Measurements from ENCODE around the gene MID1IP1.

MID1IP1 gene

GRCh38 chrX:38831949-38832348 lies 30.7 kb downstream of the MID1IP1 start:
- TF ChIP-seq EZH2 (optimal IDR thresholded peaks at IDR 0.05; ENCODE audit: low read depth, low read length) (no peak), EZH2phosphoT487 (IDR thresholded peaks at IDR 0.05; ENCODE audit: low read length) (no peak), CTCF (IDR thresholded peaks at IDR 0.05; ENCODE audit: low read length) (no peak)
- H3K36me3 ChIP-seq (replicated peaks; ENCODE audit: insufficient read depth, low read length) = no peaks in the 10 kb centered on the region
- H3K9me2 ChIP-seq (replicated peaks; ENCODE audit: insufficient read depth, low read length) = no peaks in the 10 kb centered on the region
- no peak for DNase-seq
- no peak overlapping the region for H3K4me3 ChIP-seq (ENCODE audit: low read length)
- no peaks in the 10 kb centered on the region for H4K20me1 ChIP-seq (ENCODE audit: insufficient read depth, low read length)
- no peaks in the 10 kb centered on the region for H3K79me2 ChIP-seq (ENCODE audit: low read length)
- no peak overlapping the region for H3K4me2 ChIP-seq (ENCODE audit: low read depth, low read length)
- no peak overlapping the region for H3K9ac ChIP-seq (ENCODE audit: low read length)
- H2AFZ ChIP-seq (ENCODE audit: low read length) = no peak overlapping the region
- H3K9me3 ChIP-seq (replicated peaks; ENCODE audit: insufficient read depth, low read length) = no peaks in the 10 kb centered on the region
- H3K27me3 ChIP-seq (replicated peaks; ENCODE audit: insufficient read depth, low read length) = no peaks in the 10 kb centered on the region
- no peak overlapping the region for H3K27ac ChIP-seq (ENCODE audit: low read length)
- no peaks in the 10 kb centered on the region for H3F3A ChIP-seq (ENCODE audit: insufficient read depth, low read length)
- no peaks in the 10 kb centered on the region for H3K4me1 ChIP-seq (ENCODE audit: low read length)

GRCh38 chrX:38837389-38837788 lies 36.1 kb downstream of the MID1IP1 start:
- no peak for DNase-seq
- no peak overlapping the region for H3K4me3 ChIP-seq (ENCODE audit: low read length)
- H3K4me2 ChIP-seq (ENCODE audit: low read depth, low read length) = no peak overlapping the region
- no peaks in the 10 kb centered on the region for H3K36me3 ChIP-seq (replicated peaks; ENCODE audit: insufficient read depth, low read length)
- H3K4me1 ChIP-seq (ENCODE audit: low read length) = no peaks in the 10 kb centered on the region
- H2AFZ ChIP-seq (ENCODE audit: low read length) = no peak overlapping the region
- no peaks in the 10 kb centered on the region for H3K27me3 ChIP-seq (replicated peaks; ENCODE audit: insufficient read depth, low read length)
- H3K9me2 ChIP-seq (replicated peaks; ENCODE audit: insufficient read depth, low read length) = no peaks in the 10 kb centered on the region
- no peak overlapping the region for H3K27ac ChIP-seq (ENCODE audit: low read length)
- H3F3A ChIP-seq (ENCODE audit: insufficient read depth, low read length) = no peaks in the 10 kb centered on the region
- H3K9ac ChIP-seq (ENCODE audit: low read length) = no peak overlapping the region
- no peaks in the 10 kb centered on the region for H4K20me1 ChIP-seq (ENCODE audit: insufficient read depth, low read length)
- TF ChIP-seq EZH2 (optimal IDR thresholded peaks at IDR 0.05; ENCODE audit: low read depth, low read length) (no peak), CTCF (IDR thresholded peaks at IDR 0.05; ENCODE audit: low read length) (no peak), EZH2phosphoT487 (IDR thresholded peaks at IDR 0.05; ENCODE audit: low read length) (no peak)
- H3K9me3 ChIP-seq (replicated peaks; ENCODE audit: insufficient read depth, low read length) = no peaks in the 10 kb centered on the region
- no peaks in the 10 kb centered on the region for H3K79me2 ChIP-seq (ENCODE audit: low read length)

GRCh38 chrX:38839277-38839676 lies 38.0 kb downstream of the MID1IP1 start:
- H3K79me2 ChIP-seq (ENCODE audit: low read length) = no peaks in the 10 kb centered on the region
- no peaks in the 10 kb centered on the region for H4K20me1 ChIP-seq (ENCODE audit: insufficient read depth, low read length)
- no peaks in the 10 kb centered on the region for H3K27me3 ChIP-seq (replicated peaks; ENCODE audit: insufficient read depth, low read length)
- no peaks in the 10 kb centered on the region for H3K36me3 ChIP-seq (replicated peaks; ENCODE audit: insufficient read depth, low read length)
- H3K9me3 ChIP-seq (replicated peaks; ENCODE audit: insufficient read depth, low read length) = no peaks in the 10 kb centered on the region
- no peak overlapping the region for H3K9ac ChIP-seq (ENCODE audit: low read length)
- TF ChIP-seq EZH2 (optimal IDR thresholded peaks at IDR 0.05; ENCODE audit: low read depth, low read length) (no peak), EZH2phosphoT487 (IDR thresholded peaks at IDR 0.05; ENCODE audit: low read length) (no peak), CTCF (IDR thresholded peaks at IDR 0.05; ENCODE audit: low read length) (no peak)
- H3K4me2 ChIP-seq (ENCODE audit: low read depth, low read length) = no peak overlapping the region
- no peak overlapping the region for H3K4me3 ChIP-seq (ENCODE audit: low read length)
- no peak overlapping the region for H3K27ac ChIP-seq (ENCODE audit: low read length)
- H3K4me1 ChIP-seq (ENCODE audit: low read length) = no peaks in the 10 kb centered on the region
- H2AFZ ChIP-seq (ENCODE audit: low read length) = no peak overlapping the region
- H3K9me2 ChIP-seq (replicated peaks; ENCODE audit: insufficient read depth, low read length) = no peaks in the 10 kb centered on the region
- no peaks in the 10 kb centered on the region for H3F3A ChIP-seq (ENCODE audit: insufficient read depth, low read length)
- no peak for DNase-seq

All from MM.1S (cell line).